ENCODE data around the gene GSK3B. TPM values are rescaled to one million over a fixed set of nuclear protein-coding genes. Genes with fewer than 3 reads are reported as not detected.

Gene GSK3B
- total and polyA plus RNA-seq, 9 donors: 15.3 to 30.7 (median 27.0) TPM

DNA sequence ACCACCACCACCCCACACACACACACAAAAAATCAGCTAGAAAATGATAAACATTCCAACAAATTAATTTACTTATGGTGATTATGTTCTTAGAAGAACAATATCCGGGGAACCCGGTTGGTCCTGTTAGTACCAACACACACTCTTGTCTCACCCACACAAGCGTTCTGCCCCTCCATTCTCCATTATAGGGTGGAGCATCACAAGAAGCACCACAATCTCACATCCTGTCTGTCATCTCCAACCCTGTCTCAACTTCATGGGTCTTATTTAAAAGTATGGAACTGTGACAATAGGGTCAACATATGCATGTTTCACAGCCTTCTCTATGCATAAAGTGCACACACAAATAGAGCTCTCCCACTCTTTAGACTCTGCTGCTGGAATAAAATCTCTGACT is 5.6 kb downstream of the GSK3B start:
- whole genome bisulfite sequencing (ENCODE audit: insufficient coverage): 100% methylated on average over 1 of the region's 3 CpGs

DNA sequence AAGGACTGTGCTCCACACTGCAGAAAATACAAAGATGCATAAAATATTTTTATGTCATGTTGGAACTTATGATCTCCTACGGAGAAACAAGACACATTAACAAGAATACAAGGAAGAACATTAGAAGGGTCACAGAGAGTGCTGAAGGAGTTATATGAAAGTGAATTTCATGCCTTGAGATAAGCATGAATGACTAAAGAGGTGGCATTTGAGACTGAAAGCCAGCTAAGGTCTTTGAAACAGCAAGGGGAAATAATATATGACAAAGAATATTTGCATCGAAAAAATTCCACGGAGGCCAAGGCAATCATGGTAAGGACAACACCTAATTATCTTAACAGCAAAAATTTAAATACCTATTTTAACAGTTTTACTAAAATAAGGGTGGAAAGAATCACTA is 12.5 kb downstream of the GSK3B start:
- no peaks in the 10 kb centered on the region for H3K27me3 ChIP-seq (ENCODE audit: control insufficient read depth, insufficient read depth, low read length)
- H3K9me3 ChIP-seq (replicated peaks; ENCODE audit: control insufficient read depth, low read depth, low read length): no peaks in the 10 kb centered on the region
- WGBS (ENCODE audit: insufficient coverage): no CpG with 5 or more reads among the region's 3 CpGs
- no peak overlapping the region for H3K4me3 ChIP-seq (ENCODE audit: low read length)
- H3K4me1 ChIP-seq (ENCODE audit: control insufficient read depth, insufficient read depth, low read length): no peaks in the 10 kb centered on the region
- no peak overlapping the region for H3K27ac ChIP-seq (ENCODE audit: low read length)
- DNase-seq: no peak
- H3K36me3 ChIP-seq (ENCODE audit: control insufficient read depth, insufficient read depth, low read length): no peaks in the 10 kb centered on the region

More for the DNA sequence above, 5.6 kb downstream of the GSK3B start:
- DNase-seq: no peak
- Histone ChIP-seq H3K4me3 (ENCODE audit: low read length) (no peak overlapping the region), H3K27me3 (ENCODE audit: control insufficient read depth, insufficient read depth, low read length) (no peaks in the 10 kb centered on the region), H3K9me3 (replicated peaks; ENCODE audit: control insufficient read depth, low read depth, low read length) (no peaks in the 10 kb centered on the region), H3K27ac (ENCODE audit: low read length) (no peak overlapping the region), H3K4me1 (ENCODE audit: control insufficient read depth, insufficient read depth, low read length) (no peaks in the 10 kb centered on the region), H3K36me3 (ENCODE audit: control insufficient read depth, insufficient read depth, low read length) (no peaks in the 10 kb centered on the region)

DNA sequence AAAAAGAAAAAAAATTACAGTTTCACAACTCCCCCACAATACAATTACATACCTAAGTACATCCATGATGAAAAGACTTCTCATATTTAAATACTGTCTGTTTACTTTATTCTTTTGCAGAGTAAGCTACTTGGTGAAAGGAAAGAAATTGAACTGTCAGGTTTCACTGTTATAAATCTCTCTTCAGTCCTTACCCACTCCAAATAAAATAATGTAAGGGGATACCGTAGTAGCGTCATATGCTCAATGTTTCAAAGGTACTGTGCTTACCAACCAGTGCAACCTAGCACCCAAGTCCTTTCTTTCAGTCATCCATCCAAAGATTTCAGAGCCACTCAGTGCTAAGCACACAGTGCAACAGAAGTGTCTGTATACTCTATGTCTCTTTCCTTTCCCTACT is 13.4 kb downstream of the GSK3B start:
- H3K27me3 ChIP-seq (ENCODE audit: control insufficient read depth, insufficient read depth, low read length): no peaks in the 10 kb centered on the region
- 94% methylated on average over 2 of the region's 2 CpGs for WGBS (ENCODE audit: insufficient coverage)
- no peaks in the 10 kb centered on the region for H3K9me3 ChIP-seq (replicated peaks; ENCODE audit: control insufficient read depth, low read depth, low read length)
- H3K4me3 ChIP-seq (ENCODE audit: low read length): no peak overlapping the region
- DNase-seq: no peak
- no peaks in the 10 kb centered on the region for H3K36me3 ChIP-seq (ENCODE audit: control insufficient read depth, insufficient read depth, low read length)
- H3K27ac ChIP-seq (ENCODE audit: low read length): no peak overlapping the region
- H3K4me1 ChIP-seq (ENCODE audit: control insufficient read depth, insufficient read depth, low read length): no peaks in the 10 kb centered on the region

DNA sequence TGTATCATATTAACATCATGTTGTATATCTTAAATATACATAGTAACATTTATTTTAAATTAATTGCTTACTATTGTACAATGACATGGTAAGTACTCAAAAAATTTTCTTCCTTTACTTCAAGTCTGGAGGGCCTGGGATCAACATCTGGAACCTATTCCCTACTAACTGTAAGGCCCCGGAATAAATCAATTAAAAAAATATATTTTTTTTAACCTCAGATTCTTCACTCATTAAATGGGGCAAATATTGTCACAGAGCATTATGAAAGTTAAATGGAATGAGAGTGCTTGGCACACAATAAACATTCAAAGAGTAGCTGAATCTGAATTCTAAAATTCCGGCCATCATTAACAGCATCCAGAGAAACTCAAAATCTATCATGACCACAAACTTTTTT is 16.5 kb downstream of the GSK3B start:
- Histone ChIP-seq H3K4me3 (ENCODE audit: low read length) (no peak overlapping the region), H3K9me3 (replicated peaks; ENCODE audit: control insufficient read depth, low read depth, low read length) (no peaks in the 10 kb centered on the region), H3K27ac (ENCODE audit: low read length) (no peak overlapping the region), H3K4me1 (ENCODE audit: control insufficient read depth, insufficient read depth, low read length) (no peaks in the 10 kb centered on the region), H3K36me3 (ENCODE audit: control insufficient read depth, insufficient read depth, low read length) (no peaks in the 10 kb centered on the region), H3K27me3 (ENCODE audit: control insufficient read depth, insufficient read depth, low read length) (no peaks in the 10 kb centered on the region)
- 60% methylated on average over 1 of the region's 2 CpGs for WGBS (ENCODE audit: insufficient coverage)
- peak; percentile 25 for DNase-seq

DNA sequence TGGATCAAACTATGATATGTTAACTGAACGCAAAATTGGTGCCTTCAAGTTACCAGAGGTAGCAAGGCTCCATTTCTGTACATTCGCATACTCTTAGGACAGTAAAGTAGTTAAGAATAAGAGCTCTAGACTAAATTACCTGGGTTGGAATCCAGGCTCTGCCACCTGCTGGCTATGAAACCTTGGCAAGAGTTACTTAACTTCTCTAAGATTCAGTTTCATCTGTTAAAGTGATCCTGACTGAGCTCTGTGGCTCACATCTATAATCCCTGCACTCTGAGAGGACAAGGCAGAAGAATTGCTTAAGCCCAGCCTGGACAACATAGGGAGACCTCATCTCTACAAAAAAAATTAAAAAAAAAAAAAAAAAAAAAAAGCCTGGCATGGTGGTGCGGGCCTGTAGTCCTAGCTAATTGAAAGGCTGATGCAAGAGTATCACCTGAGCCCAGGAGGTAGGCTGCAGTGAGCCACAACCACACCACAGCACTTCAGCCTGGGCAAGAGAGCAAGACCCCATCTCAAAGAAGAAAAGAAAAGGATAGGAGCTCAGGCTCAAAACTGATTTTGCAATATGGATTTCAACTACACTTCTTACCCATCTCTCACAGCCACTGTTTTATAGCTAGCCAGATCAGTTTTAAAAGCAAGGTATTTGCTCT is 21.3 kb downstream of the GSK3B start:
- Histone ChIP-seq H3K4me1 (ENCODE audit: control insufficient read depth, insufficient read depth, low read length) (no peaks in the 10 kb centered on the region), H3K27ac (ENCODE audit: low read length) (no peak overlapping the region), H3K27me3 (ENCODE audit: control insufficient read depth, insufficient read depth, low read length) (no peaks in the 10 kb centered on the region), H3K36me3 (ENCODE audit: control insufficient read depth, insufficient read depth, low read length) (no peaks in the 10 kb centered on the region), H3K4me3 (ENCODE audit: low read length) (no peak overlapping the region), H3K9me3 (replicated peaks; ENCODE audit: control insufficient read depth, low read depth, low read length) (no peaks in the 10 kb centered on the region)
- peak; percentile 19 for DNase-seq
- WGBS (ENCODE audit: insufficient coverage): 86% methylated on average over 2 of the region's 3 CpGs

- no peak for DNase-seq
- Histone ChIP-seq H3K27ac (ENCODE audit: low read length) (no peak overlapping the region), H3K4me1 (ENCODE audit: control insufficient read depth, insufficient read depth, low read length) (no peaks in the 10 kb centered on the region), H3K9me3 (replicated peaks; ENCODE audit: control insufficient read depth, low read depth, low read length) (no peaks in the 10 kb centered on the region), H3K36me3 (ENCODE audit: control insufficient read depth, insufficient read depth, low read length) (no peaks in the 10 kb centered on the region), H3K27me3 (ENCODE audit: control insufficient read depth, insufficient read depth, low read length) (no peaks in the 10 kb centered on the region), H3K4me3 (ENCODE audit: low read length) (no peak overlapping the region)
- 20% methylated on average over 1 of the region's 6 CpGs for WGBS (ENCODE audit: insufficient coverage)
Observed at GRCh38 chr3:120071259-120071658, 23.0 kb downstream of the GSK3B start.

- WGBS (ENCODE audit: insufficient coverage): 100% methylated on average over 2 of the region's 4 CpGs
Observed at GRCh38 chr3:120070263-120070981, 23.8 kb downstream of the GSK3B start.

DNA sequence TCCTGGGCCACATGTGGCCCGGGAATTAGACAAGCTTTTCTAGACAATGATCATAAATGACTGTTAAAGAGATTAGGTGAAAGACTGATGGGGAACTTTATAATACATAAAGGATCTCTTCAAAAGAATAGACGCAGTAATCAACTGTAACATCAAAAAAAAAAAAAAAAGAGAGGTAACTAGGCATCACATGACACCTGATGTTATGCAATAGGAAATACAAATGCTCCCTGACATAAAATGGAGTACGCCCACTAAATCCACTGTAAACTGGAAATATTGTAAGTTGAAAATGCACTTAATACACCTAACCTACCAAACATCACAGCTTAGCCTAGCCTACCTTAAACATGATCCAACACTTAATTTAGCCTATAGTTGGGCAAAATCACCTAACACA is 27.2 kb downstream of the GSK3B start:
- no CpG with 5 or more reads among the region's 3 CpGs for WGBS (ENCODE audit: insufficient coverage)
- no peaks in the 10 kb centered on the region for H3K4me1 ChIP-seq (ENCODE audit: control insufficient read depth, insufficient read depth, low read length)
- no peaks in the 10 kb centered on the region for H3K36me3 ChIP-seq (ENCODE audit: control insufficient read depth, insufficient read depth, low read length)
- H3K27ac ChIP-seq (ENCODE audit: low read length): no peak overlapping the region
- DNase-seq: no peak
- no peaks in the 10 kb centered on the region for H3K27me3 ChIP-seq (ENCODE audit: control insufficient read depth, insufficient read depth, low read length)
- H3K4me3 ChIP-seq (ENCODE audit: low read length): no peak overlapping the region
- no peaks in the 10 kb centered on the region for H3K9me3 ChIP-seq (replicated peaks; ENCODE audit: control insufficient read depth, low read depth, low read length)

More at GRCh38 chr3:120070263-120070981, 23.8 kb downstream of the GSK3B start:
- Histone ChIP-seq H3K27ac (ENCODE audit: low read length) (no peak overlapping the region), H3K9me3 (replicated peaks; ENCODE audit: control insufficient read depth, low read depth, low read length) (no peaks in the 10 kb centered on the region), H3K4me1 (ENCODE audit: control insufficient read depth, insufficient read depth, low read length) (no peaks in the 10 kb centered on the region), H3K36me3 (ENCODE audit: control insufficient read depth, insufficient read depth, low read length) (no peaks in the 10 kb centered on the region), H3K27me3 (ENCODE audit: control insufficient read depth, insufficient read depth, low read length) (no peaks in the 10 kb centered on the region), H3K4me3 (ENCODE audit: low read length) (no peak overlapping the region)
- no peak for DNase-seq

GRCh38 chr3:120066634-120067033 is 27.6 kb downstream of the GSK3B start:
- Histone ChIP-seq H3K4me1 (ENCODE audit: control insufficient read depth, insufficient read depth, low read length) (no peaks in the 10 kb centered on the region), H3K27ac (ENCODE audit: low read length) (no peak overlapping the region), H3K4me3 (ENCODE audit: low read length) (no peak overlapping the region), H3K27me3 (ENCODE audit: control insufficient read depth, insufficient read depth, low read length) (no peaks in the 10 kb centered on the region), H3K36me3 (ENCODE audit: control insufficient read depth, insufficient read depth, low read length) (no peaks in the 10 kb centered on the region), H3K9me3 (replicated peaks; ENCODE audit: control insufficient read depth, low read depth, low read length) (no peaks in the 10 kb centered on the region)
- no peak for DNase-seq
- 95% methylated on average over 3 of the region's 4 CpGs for WGBS (ENCODE audit: insufficient coverage)

DNA sequence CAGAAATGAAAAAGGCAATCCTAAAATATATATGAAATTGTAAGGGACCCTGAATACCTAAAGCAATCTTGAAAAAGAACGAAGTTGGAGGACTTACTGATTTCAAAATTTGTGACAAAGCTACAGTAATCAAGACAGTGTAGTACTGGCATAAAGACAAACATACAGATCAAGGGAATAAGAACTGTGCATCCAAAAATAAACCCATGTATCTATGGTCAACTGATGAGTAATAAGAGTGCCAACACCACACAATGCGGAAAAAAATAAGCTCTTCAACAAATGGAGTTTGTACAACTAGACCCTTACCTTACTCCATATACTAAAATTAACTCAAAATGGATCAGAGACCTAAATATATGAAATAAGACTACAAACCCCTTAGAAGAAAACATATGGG is 29.6 kb downstream of the GSK3B start:
- Histone ChIP-seq H3K9me3 (replicated peaks; ENCODE audit: control insufficient read depth, low read depth, low read length) (no peaks in the 10 kb centered on the region), H3K4me3 (ENCODE audit: low read length) (no peak overlapping the region), H3K36me3 (ENCODE audit: control insufficient read depth, insufficient read depth, low read length) (no peaks in the 10 kb centered on the region), H3K4me1 (ENCODE audit: control insufficient read depth, insufficient read depth, low read length) (no peaks in the 10 kb centered on the region), H3K27me3 (ENCODE audit: control insufficient read depth, insufficient read depth, low read length) (no peaks in the 10 kb centered on the region), H3K27ac (ENCODE audit: low read length) (no peak overlapping the region)
- WGBS (ENCODE audit: insufficient coverage): no CpG with 5 or more reads among the region's 2 CpGs
- DNase-seq: no peak

Measured in muscle of leg (tissue), 11 donors.